K562 (cell line): ENCODE results near the gene FBXO17.

Source experiments
- BHLHE40 ChIP-seq: IDR thresholded peaks from 2 replicates; pipeline ENCODE4 v1.6.1; 2011; ENCODE audit warnings: low read length, improper control_type of control experiment
- CBX1 ChIP-seq: sonication (generic); IDR thresholded peaks from 2 replicates; pipeline ENCODE4 v1.6.1; 2016; ENCODE audit warnings: antibody characterized with exemption, low read depth, mild to moderate bottlenecking
- CTCF ChIP-seq, 3 experiments: IDR thresholded peaks in 2 of 3; conservative IDR thresholded peaks in 1 of 3; 2 replicates each; pipeline ENCODE4 v1.5.1; 2011 to 2012; ENCODE audit warnings: low read length in 3 of 3, mild to moderate bottlenecking in 3 of 3, control low read depth in 2 of 3, improper control_type of control experiment in 1 of 3, inconsistent platforms in 1 of 3, low read depth in 1 of 3, mixed read lengths in 1 of 3, moderate library complexity in 1 of 3; ENCODE audit not compliant: insufficient read depth in 2 of 3
- MAFF ChIP-seq: IDR thresholded peaks from 2 replicates; pipeline ENCODE4 v1.6.1; 2012; ENCODE audit warnings: low read length, improper control_type of control experiment
- POLR2A ChIP-seq: fragments of 450-650 bp; conservative IDR thresholded peaks from 2 replicates; pipeline ENCODE4 v1.6.1; 2016
- POLR2AphosphoS2 ChIP-seq: IDR thresholded peaks from 2 replicates; pipeline ENCODE4 v1.6.1; 2012; ENCODE audit warnings: low read length, improper control_type of control experiment
- PPARD ChIP-seq: fragments of 250-450 bp; sonication (Bioruptor Pico); IDR thresholded peaks from 2 replicates; pipeline ENCODE4 v1.8.0; 2022; ENCODE audit warnings: inconsistent platforms, mild to moderate bottlenecking, moderate library complexity
- SREBF1 ChIP-seq: fragments of 150-350 bp; IDR thresholded peaks from 2 replicates; pipeline ENCODE4 v1.6.1; 2014; ENCODE audit warnings: antibody characterized with exemption, low read depth, low read length, borderline replicate concordance
- SREBF2 ChIP-seq: sonication (generic); formaldehyde crosslinking; IDR thresholded peaks from 2 replicates; pipeline ENCODE4 v1.4.0; 2020; ENCODE audit warnings: mild to moderate bottlenecking, missing genetic modification reagents
- TF ChIP-seq, protein P1 (sequence below): sonication (generic); formaldehyde crosslinking; IDR thresholded peaks from 2 replicates; pipeline ENCODE4 v1.8.1; 2022; ENCODE audit warnings: missing genetic modification reagents
- TF ChIP-seq, protein P2 (sequence below): sonication (generic); formaldehyde crosslinking; IDR thresholded peaks from 2 replicates; pipeline ENCODE4 v1.8.0; 2022; ENCODE audit warnings: missing genetic modification reagents, mild to moderate bottlenecking, moderate library complexity, borderline replicate concordance

- no peak for TF ChIP-seq POLR2AphosphoS2
- no peak for TF ChIP-seq CBX1
- TF ChIP-seq, protein P1, sequence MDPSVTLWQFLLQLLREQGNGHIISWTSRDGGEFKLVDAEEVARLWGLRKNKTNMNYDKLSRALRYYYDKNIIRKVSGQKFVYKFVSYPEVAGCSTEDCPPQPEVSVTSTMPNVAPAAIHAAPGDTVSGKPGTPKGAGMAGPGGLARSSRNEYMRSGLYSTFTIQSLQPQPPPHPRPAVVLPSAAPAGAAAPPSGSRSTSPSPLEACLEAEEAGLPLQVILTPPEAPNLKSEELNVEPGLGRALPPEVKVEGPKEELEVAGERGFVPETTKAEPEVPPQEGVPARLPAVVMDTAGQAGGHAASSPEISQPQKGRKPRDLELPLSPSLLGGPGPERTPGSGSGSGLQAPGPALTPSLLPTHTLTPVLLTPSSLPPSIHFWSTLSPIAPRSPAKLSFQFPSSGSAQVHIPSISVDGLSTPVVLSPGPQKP (CRISPR knock-in tag) = no peak
- TF ChIP-seq MAFF = no peak
- TF ChIP-seq CTCF (IDR thresholded peaks at IDR 0.05 in 2 of 3, conservative IDR thresholded peaks at IDR 0.05 in 1 of 3; ENCODE audit: insufficient read depth in 2 of 3, low read depth in 1 of 3, low read length in 3 of 3) = no peak
- no peak for TF ChIP-seq SREBF2 (CRISPR knock-in tag)
- no peak for TF ChIP-seq SREBF1
- TF ChIP-seq, protein P2, sequence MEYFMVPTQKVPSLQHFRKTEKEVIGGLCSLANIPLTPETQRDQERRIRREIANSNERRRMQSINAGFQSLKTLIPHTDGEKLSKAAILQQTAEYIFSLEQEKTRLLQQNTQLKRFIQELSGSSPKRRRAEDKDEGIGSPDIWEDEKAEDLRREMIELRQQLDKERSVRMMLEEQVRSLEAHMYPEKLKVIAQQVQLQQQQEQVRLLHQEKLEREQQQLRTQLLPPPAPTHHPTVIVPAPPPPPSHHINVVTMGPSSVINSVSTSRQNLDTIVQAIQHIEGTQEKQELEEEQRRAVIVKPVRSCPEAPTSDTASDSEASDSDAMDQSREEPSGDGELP (CRISPR knock-in tag) = no peak
- no peak for TF ChIP-seq BHLHE40
- TF ChIP-seq POLR2A = no peak
- no peak for TF ChIP-seq PPARD (CRISPR knock-in tag)
These were observed 35.6 kb downstream of the FBXO17 start for GRCh38 chr19:38939957-38940356.
